Thymus (tissue), 11 donors: ENCODE results near the gene MLH3. TPM values are rescaled to one million over a fixed set of nuclear protein-coding genes. Genes with fewer than 3 reads are reported as not detected.
"Not testable (repeated sequence)": the region's sequence is repeated elsewhere in the genome, so short reads cannot be mapped to it uniquely, and the experiment has no call there.

Source experiments
- DNase-seq, 9 donors: peaks; one replicate each; pipeline ENCODE4 v3.0.0-alpha.2; 2013; ENCODE audit warnings: low spot score in 9 of 9, low read depth in 6 of 9, missing footprints in 1 of 9
- H3K27ac ChIP-seq, 2 donors: one replicate each; pipeline ENCODE4 v1.5.1; 2013; ENCODE audit warnings: control low read depth in 1 of 2, low read depth in 1 of 2, low read length in 1 of 2, mild to moderate bottlenecking in 1 of 2, moderate library complexity in 1 of 2
- H3K27me3 ChIP-seq, 2 donors: one replicate each; pipeline ENCODE4 v1.5.1; 2013; ENCODE audit warnings: low read length in 1 of 2; ENCODE audit not compliant: control insufficient read depth in 2 of 2, insufficient read depth in 1 of 2
- H3K36me3 ChIP-seq, 2 donors: one replicate each; pipeline ENCODE4 v1.5.1; 2013; ENCODE audit warnings: low read length in 1 of 2, mild to moderate bottlenecking in 1 of 2, moderate library complexity in 1 of 2; ENCODE audit not compliant: control insufficient read depth in 2 of 2, insufficient read depth in 2 of 2
- H3K4me1 ChIP-seq, 2 donors: one replicate each; pipeline ENCODE4 v1.5.1; 2013; ENCODE audit warnings: low read length in 2 of 2; ENCODE audit not compliant: control insufficient read depth in 2 of 2, insufficient read depth in 2 of 2
- H3K4me3 ChIP-seq, 2 donors: one replicate each; pipeline ENCODE4 v1.5.1; 2013; ENCODE audit warnings: low read length in 2 of 2, control low read depth in 1 of 2, mild to moderate bottlenecking in 1 of 2
- H3K9me3 ChIP-seq, 2 donors: one replicate each; pipeline ENCODE4 v1.5.1; 2013; ENCODE audit warnings: low read length in 1 of 2, mild to moderate bottlenecking in 1 of 2; ENCODE audit not compliant: control insufficient read depth in 2 of 2, insufficient read depth in 1 of 2
- WGBS: extraction: QIAGEN DNeasy Blood & Tissue Kit; methylation state at CpG from one replicate; pipeline ENCODE4 v1.1.7; 2013; 5-methylcytosine and 5-hydroxymethylcytosine counted together
- polyA plus RNA-seq: library from polyadenylated mRNA; stranded (reverse); fragments of 200-250 nt; gene quantifications from one replicate; pipeline ENCODE4 v1.2.3, GENCODE V29; 2013
- total RNA-seq: library from RNA; stranded (reverse); fragments of 120-200 nt; gene quantifications from one replicate; pipeline ENCODE4 v1.2.4, GENCODE V29; 2013
- donor health status: healthy.

MLH3 gene
- total and polyA plus RNA-seq, 2 donors = 20.5 to 22.8 TPM

- Histone ChIP-seq H3K27me3 (peaks cover 0 to 6% of the 10 kb centered on the region in 2 donors), H3K27ac (peak within 1 kb of the TSS; percentile 48 to 76), H3K9me3 (no peaks in the 10 kb centered on the region), H3K4me1 (peaks cover under 1 to 26% of the 10 kb centered on the region in 2 donors), H3K36me3 (no peaks in the 10 kb centered on the region), H3K4me3 (peak within 1 kb of the TSS; percentile 48 to 65)
- peak in 6 of 9 donors; percentile 24 to 64 (median 44) for DNase-seq
- WGBS = 7% methylated on average over 58 of the region's 58 CpGs
These were observed 18.0 kb upstream of the MLH3 start, which contains the start of gene ZC2HC1C for GRCh38 chr14:75069121-75069810. TSS of gene ZC2HC1C (plus strand) at chr14:75069641. CDS start at chr14:75070574, 933 bp downstream.

GRCh38 chr14:75068294-75069120 is 17.2 kb upstream of the MLH3 start:
- Histone ChIP-seq H3K36me3 (no peaks in the 10 kb centered on the region), H3K27ac (peak overlapping the region in 1 of 2 donors; percentile 8), H3K27me3 (peaks cover 0 to 6% of the 10 kb centered on the region in 2 donors), H3K4me3 (peak overlapping the region; percentile 48 to 65), H3K9me3 (no peaks in the 10 kb centered on the region), H3K4me1 (peaks cover 3 to 28% of the 10 kb centered on the region in 2 donors)
- peak in 1 of 9 donors; percentile 19 for DNase-seq
- WGBS = 52% methylated on average over 15 of the region's 15 CpGs

- H3K4me1 ChIP-seq = peaks cover 10 to 35% of the 10 kb centered on the region in 2 donors
- not testable (repeated sequence) for DNase-seq, H3K4me3 ChIP-seq, H3K27me3 ChIP-seq, H3K36me3 ChIP-seq, H3K27ac ChIP-seq, H3K9me3 ChIP-seq
- 98% methylated on average over 4 of the region's 4 CpGs for WGBS
These were observed 16.5 kb upstream of the MLH3 start for GRCh38 chr14:75067765-75068164.

- WGBS = 100% methylated on average over 1 of the region's 1 CpG
- H3K27me3 ChIP-seq = peaks cover 0 to 6% of the 10 kb centered on the region in 2 donors
- no peak for DNase-seq
- no peaks in the 10 kb centered on the region for H3K9me3 ChIP-seq
- H3K36me3 ChIP-seq = no peaks in the 10 kb centered on the region
- no peak overlapping the region for H3K27ac ChIP-seq
- H3K4me3 ChIP-seq = no peak overlapping the region
- peaks cover 10 to 35% of the 10 kb centered on the region in 2 donors for H3K4me1 ChIP-seq
These were observed 15.9 kb upstream of the MLH3 start for GRCh38 chr14:75067212-75067611.

- no peak for DNase-seq
- H3K36me3 ChIP-seq = no peaks in the 10 kb centered on the region
- H3K27me3 ChIP-seq = peaks cover 0 to 6% of the 10 kb centered on the region in 2 donors
- H3K9me3 ChIP-seq = no peaks in the 10 kb centered on the region
- no peak overlapping the region for H3K27ac ChIP-seq
- peaks cover 10 to 35% of the 10 kb centered on the region in 2 donors for H3K4me1 ChIP-seq
- no peak overlapping the region for H3K4me3 ChIP-seq
- 98% methylated on average over 3 of the region's 3 CpGs for WGBS
These were observed 15.4 kb upstream of the MLH3 start for GRCh38 chr14:75066691-75067090.

GRCh38 chr14:75064205-75064567 is 12.9 kb upstream of the MLH3 start:
- Histone ChIP-seq H3K4me3 (peak overlapping the region; percentile 74 to 92), H3K4me1 (peaks cover 10 to 24% of the 10 kb centered on the region in 2 donors), H3K9me3 (no peaks in the 10 kb centered on the region), H3K36me3 (peaks cover 0 to 7% of the 10 kb centered on the region in 2 donors), H3K27me3 (no peaks in the 10 kb centered on the region), H3K27ac (no peak overlapping the region)
- no peak for DNase-seq
- WGBS = 61% methylated on average over 8 of the region's 8 CpGs

- under 1% methylated on average over 34 of the region's 34 CpGs for WGBS
- Histone ChIP-seq H3K27me3 (no peaks in the 10 kb centered on the region), H3K4me1 (peaks cover 10 to 20% of the 10 kb centered on the region in 2 donors), H3K4me3 (peak within 1 kb of the TSS; percentile 74 to 92), H3K36me3 (peaks cover 0 to 7% of the 10 kb centered on the region in 2 donors), H3K27ac (peak within 1 kb of the TSS; percentile 67 to 71), H3K9me3 (no peaks in the 10 kb centered on the region)
- peak; percentile 69 to 94 (median 85) for DNase-seq
These were observed 12.4 kb upstream of the MLH3 start, which contains the start of gene ACYP1 for GRCh38 chr14:75063491-75064204. TSS of gene ACYP1 (minus strand) at chr14:75064024. CDS start at chr14:75063553, 471 bp downstream.

GRCh38 chr14:75063013-75063412 is 11.7 kb upstream of the MLH3 start:
- 36% methylated on average over 5 of the region's 5 CpGs for WGBS
- peak overlapping the region in 1 of 2 donors; percentile 19 for H3K27ac ChIP-seq
- no peaks in the 10 kb centered on the region for H3K9me3 ChIP-seq
- peaks cover 10 to 14% of the 10 kb centered on the region in 2 donors for H3K4me1 ChIP-seq
- H3K4me3 ChIP-seq = peak overlapping the region; percentile 74 to 92
- DNase-seq = peak in 1 of 9 donors; percentile 14
- H3K27me3 ChIP-seq = no peaks in the 10 kb centered on the region
- H3K36me3 ChIP-seq = peaks cover 0 to 11% of the 10 kb centered on the region in 2 donors
